Vagina (tissue), 2 donors: ENCODE measurements around the gene B3GALNT2.

Experiments used
- POLR2A ChIP-seq, 2 donors: fragments of 450-650 bp; IDR thresholded peaks; one replicate each; pipeline ENCODE4 v1.6.1; 2017; ENCODE audit warnings: antibody characterized with exemption in 2 of 2, mild to moderate bottlenecking in 2 of 2, moderate library complexity in 2 of 2
- POLR2AphosphoS5 ChIP-seq, 2 donors: sonication (generic); formaldehyde crosslinking; IDR thresholded peaks; one replicate each; pipeline ENCODE4 v1.9.0; 2017; ENCODE audit warnings: antibody characterized with exemption in 2 of 2, mild to moderate bottlenecking in 2 of 2, low read depth in 1 of 2; ENCODE audit not compliant: insufficient read depth in 1 of 2
- TF ChIP-seq, protein P1 (sequence below), 3 experiments: fragments of 450-650 bp in 2 of 3; fragments of 200-600 bp in 1 of 3; sonication (generic) in 1 of 3; IDR thresholded peaks; one replicate each; pipeline ENCODE4 v1.5.1; 2017 to 2019; ENCODE audit warnings: antibody characterized with exemption in 3 of 3, mild to moderate bottlenecking in 2 of 3, moderate library complexity in 2 of 3

DNA sequence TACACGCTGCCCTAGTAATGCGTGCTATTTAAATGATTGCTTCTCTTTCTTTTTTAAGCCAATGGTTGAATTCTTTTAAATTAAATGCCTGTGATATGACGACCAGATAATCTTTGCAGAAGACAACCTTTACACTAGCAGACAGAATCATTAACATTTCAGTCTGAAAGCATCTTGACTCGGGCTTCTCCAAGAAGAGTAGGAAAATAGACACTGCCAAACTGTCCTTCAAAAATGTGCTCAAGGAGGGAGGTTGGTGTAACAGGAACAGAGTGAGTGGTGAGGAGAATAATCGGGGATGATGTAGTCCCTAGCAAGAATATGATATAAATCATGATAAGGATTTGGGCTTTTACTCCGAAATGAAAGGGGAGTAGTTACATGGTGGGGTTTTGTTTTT lies 6.6 kb upstream of the B3GALNT2 start:
- TF ChIP-seq, protein P1, sequence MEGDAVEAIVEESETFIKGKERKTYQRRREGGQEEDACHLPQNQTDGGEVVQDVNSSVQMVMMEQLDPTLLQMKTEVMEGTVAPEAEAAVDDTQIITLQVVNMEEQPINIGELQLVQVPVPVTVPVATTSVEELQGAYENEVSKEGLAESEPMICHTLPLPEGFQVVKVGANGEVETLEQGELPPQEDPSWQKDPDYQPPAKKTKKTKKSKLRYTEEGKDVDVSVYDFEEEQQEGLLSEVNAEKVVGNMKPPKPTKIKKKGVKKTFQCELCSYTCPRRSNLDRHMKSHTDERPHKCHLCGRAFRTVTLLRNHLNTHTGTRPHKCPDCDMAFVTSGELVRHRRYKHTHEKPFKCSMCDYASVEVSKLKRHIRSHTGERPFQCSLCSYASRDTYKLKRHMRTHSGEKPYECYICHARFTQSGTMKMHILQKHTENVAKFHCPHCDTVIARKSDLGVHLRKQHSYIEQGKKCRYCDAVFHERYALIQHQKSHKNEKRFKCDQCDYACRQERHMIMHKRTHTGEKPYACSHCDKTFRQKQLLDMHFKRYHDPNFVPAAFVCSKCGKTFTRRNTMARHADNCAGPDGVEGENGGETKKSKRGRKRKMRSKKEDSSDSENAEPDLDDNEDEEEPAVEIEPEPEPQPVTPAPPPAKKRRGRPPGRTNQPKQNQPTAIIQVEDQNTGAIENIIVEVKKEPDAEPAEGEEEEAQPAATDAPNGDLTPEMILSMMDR (IDR thresholded peaks at IDR 0.05): no peak
- TF ChIP-seq POLR2AphosphoS5 (IDR thresholded peaks at IDR 0.05; ENCODE audit: insufficient read depth in 1 of 2, low read depth in 1 of 2) (no peak), POLR2A (IDR thresholded peaks at IDR 0.05) (no peak)
